WTC11 (cell line): ENCODE measurements around the gene PROCR.

Experiments
- ATF3 ChIP-seq: sonication (generic); formaldehyde crosslinking; conservative IDR thresholded peaks from 2 replicates; pipeline ENCODE4 v1.8.1; 2022; ENCODE audit warnings: mild to moderate bottlenecking, missing genetic modification reagents
- CBFB ChIP-seq: sonication (generic); formaldehyde crosslinking; IDR thresholded peaks from 2 replicates; pipeline ENCODE4 v1.8.1; 2022; ENCODE audit warnings: mild to moderate bottlenecking, low read depth, missing genetic modification reagents
- CREB1 ChIP-seq: sonication (generic); formaldehyde crosslinking; IDR thresholded peaks from 2 replicates; pipeline ENCODE4 v1.8.0; 2023; ENCODE audit warnings: mild to moderate bottlenecking, missing genetic modification reagents
- CTCF ChIP-seq: fragments of 200-600 bp; IDR thresholded peaks from 2 replicates; pipeline ENCODE4 v1.8.0; 2022; ENCODE audit warnings: antibody characterized with exemption
- E2F5 ChIP-seq: sonication (generic); formaldehyde crosslinking; IDR thresholded peaks from 2 replicates; pipeline ENCODE4 v1.8.1; 2022; ENCODE audit warnings: mild to moderate bottlenecking, moderate library complexity, missing genetic modification reagents
- IRF1 ChIP-seq: sonication (generic); formaldehyde crosslinking; IDR thresholded peaks from 2 replicates; pipeline ENCODE4 v1.8.0; 2023; ENCODE audit warnings: missing genetic modification reagents
- MAX ChIP-seq: sonication (generic); formaldehyde crosslinking; IDR thresholded peaks from 2 replicates; pipeline ENCODE4 v1.8.0; 2022; ENCODE audit warnings: mild to moderate bottlenecking, missing genetic modification reagents
- NFYB ChIP-seq: sonication (generic); formaldehyde crosslinking; conservative IDR thresholded peaks from 2 replicates; pipeline ENCODE4 v1.8.0; 2022; ENCODE audit warnings: low read depth, missing genetic modification reagents
- NR2C2 ChIP-seq: sonication (generic); formaldehyde crosslinking; IDR thresholded peaks from 2 replicates; pipeline ENCODE4 v1.8.0; 2022; ENCODE audit warnings: mild to moderate bottlenecking, missing genetic modification reagents
- SP1 ChIP-seq: sonication (generic); formaldehyde crosslinking; conservative IDR thresholded peaks from 2 replicates; pipeline ENCODE4 v1.8.1; 2022; ENCODE audit warnings: missing genetic modification reagents
- TCF7 ChIP-seq: sonication (generic); formaldehyde crosslinking; IDR thresholded peaks from 2 replicates; pipeline ENCODE4 v1.8.0; 2022; ENCODE audit warnings: mild to moderate bottlenecking, low read depth, missing genetic modification reagents, moderate library complexity
- TEAD4 ChIP-seq: sonication (generic); formaldehyde crosslinking; IDR thresholded peaks from 2 replicates; pipeline ENCODE4 v1.8.0; 2022; ENCODE audit warnings: mild to moderate bottlenecking, missing genetic modification reagents

GRCh38 chr20:35216541-35216940, 44.7 kb downstream of the PROCR start:
- TF ChIP-seq E2F5 (CRISPR knock-in tag), result no peak
- TF ChIP-seq SP1 (CRISPR knock-in tag), result no peak
- no peak for TF ChIP-seq CREB1 (CRISPR knock-in tag)
- TF ChIP-seq CBFB, result no peak
- no peak for TF ChIP-seq IRF1 (CRISPR knock-in tag)
- TF ChIP-seq MAX, result no peak
- TF ChIP-seq TCF7, result no peak
- TF ChIP-seq NR2C2 (CRISPR knock-in tag), result no peak
- TF ChIP-seq NFYB (CRISPR knock-in tag), result no peak
- TF ChIP-seq TEAD4 (CRISPR knock-in tag), result no peak
- TF ChIP-seq CTCF, result no peak
- TF ChIP-seq ATF3 (CRISPR knock-in tag), result no peak
